H1 (cell line): ENCODE measurements around the gene RBMX. TPM values are rescaled to one million over a fixed set of nuclear protein-coding genes. Genes with fewer than 3 reads are reported as not detected.

ENCODE experiments used
- CBX5 ChIP-seq: fragments of 300-800, 300-1000 bp; sonication (generic); IDR thresholded peaks from 2 replicates; pipeline ENCODE4 v1.7.1; 2016; ENCODE audit warnings: antibody characterized with exemption, low read length, low read depth
- CHD7 ChIP-seq: fragments of 300-600 bp; sonication (generic); IDR thresholded peaks from 2 replicates; pipeline ENCODE4 v1.7.1; 2012; ENCODE audit warnings: low read length, moderate library complexity, mild to moderate bottlenecking, inconsistent platforms; ENCODE audit not compliant: insufficient replicate concordance
- CREB1 ChIP-seq: IDR thresholded peaks from 2 replicates; pipeline ENCODE4 v1.6.1; 2012; ENCODE audit warnings: inconsistent platforms
- CTBP2 ChIP-seq: IDR thresholded peaks from 2 replicates; pipeline ENCODE4 v1.7.0; 2011; ENCODE audit warnings: borderline replicate concordance, mild to moderate bottlenecking, moderate library complexity, mixed read lengths, low read length; ENCODE audit not compliant: insufficient read depth, insufficient read length
- GTF2F1 ChIP-seq: IDR thresholded peaks from 2 replicates; pipeline ENCODE4 v1.6.1; 2012; ENCODE audit warnings: low read depth, low read length, improper control_type of control experiment, borderline replicate concordance
- MAX ChIP-seq: IDR thresholded peaks from 2 replicates; pipeline ENCODE4 v1.6.1; 2012; ENCODE audit warnings: inconsistent platforms
- NANOG ChIP-seq: IDR thresholded peaks from 2 replicates; pipeline ENCODE4 v1.6.1; 2011; ENCODE audit warnings: low read length, low read depth, mild to moderate bottlenecking, inconsistent platforms; ENCODE audit not compliant: insufficient read depth, poor library complexity, severe bottlenecking
- POU5F1 ChIP-seq: IDR thresholded peaks from 2 replicates; pipeline ENCODE4 v1.6.1; 2011; ENCODE audit warnings: low read depth, mild to moderate bottlenecking, low read length, moderate library complexity
- RFX5 ChIP-seq: IDR thresholded peaks from 2 replicates; pipeline ENCODE4 v1.6.1; 2011; ENCODE audit warnings: low read depth, low read length, improper control_type of control experiment, borderline replicate concordance
- SIX5 ChIP-seq: IDR thresholded peaks from 2 replicates; pipeline ENCODE4 v1.6.1; 2011; ENCODE audit warnings: mild to moderate bottlenecking, low read depth, low read length
- TBP ChIP-seq: IDR thresholded peaks from 2 replicates; pipeline ENCODE4 v1.6.1; 2011; ENCODE audit warnings: low read depth, low read length, improper control_type of control experiment
- polyA plus RNA-seq, 7 experiments: library from polyadenylated mRNA; depleted of rRNA in 3 of 7; stranded (reverse) in 5 of 7; unstranded in 2 of 7; fragments of >200 nt in 5 of 7; fragments of 200-250 nt in 2 of 7; gene quantifications; 1 replicate in 5 of 7; 2 replicates in 1 of 7; 4 replicates in 1 of 7; pipeline versions ENCODE4 v1.2.1 to v1.2.3, GENCODE V29; 2011 to 2013; ENCODE audit warnings: missing spikeins in 2 of 7, mixed read lengths in 2 of 7
- total RNA-seq: library from RNA; stranded (reverse); fragmentation: NEBNext Ultra II Directional; extraction: Animal tissue kit (Norgen Biotek cat#: 25700); gene quantifications from 2 replicates; pipeline ENCODE4 v1.2.1, GENCODE V29; 2021

The RBMX gene
- total and polyA plus RNA-seq, 2 of the 8 experiments (the other 6 are each of a cell fraction or from before 2014, with no cell fraction given): 213 to 476 TPM

DNA sequence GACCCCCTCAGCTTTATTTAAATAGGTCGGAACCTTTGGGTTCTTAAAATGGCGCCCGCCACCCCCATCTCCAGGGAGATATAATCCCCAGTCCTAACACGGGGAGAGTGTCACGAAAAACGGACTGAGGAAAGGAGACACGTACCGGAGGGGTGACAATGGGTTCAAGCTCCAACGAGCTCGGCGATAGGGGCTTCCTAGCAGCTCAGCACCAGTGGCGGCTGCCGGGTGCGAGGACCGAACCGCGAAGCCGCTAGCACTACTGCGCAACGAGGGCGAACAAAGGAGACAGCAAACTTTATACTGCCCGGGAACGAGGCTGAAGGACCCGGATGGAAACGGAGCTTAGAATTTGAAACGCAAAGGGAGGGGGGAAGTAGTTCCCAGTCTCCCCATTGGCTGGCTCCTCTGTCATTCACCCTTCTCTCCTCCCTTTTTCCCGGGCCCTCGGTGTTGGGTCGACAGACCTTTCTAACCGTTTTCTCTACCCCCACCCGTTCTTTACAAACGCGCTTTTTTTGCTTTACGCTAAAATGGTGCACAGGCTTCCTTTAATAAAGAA, at the start of gene RBMX (continued):
- TF ChIP-seq CHD7 (no peak), CBX5 (no peak), GTF2F1 (peak; percentile 81), SIX5 (no peak), RFX5 (no peak), MAX (peak; percentile 76), CREB1 (no peak), TBP (peak; percentile 96), POU5F1 (no peak), CTBP2 (no peak), NANOG (no peak)
